Calu3 (cell line): Measurements from ENCODE around the gene TRAK1. TPM values are rescaled to one million over a fixed set of nuclear protein-coding genes. Genes with fewer than 3 reads are reported as not detected.

Experiments used
- Bru-seq: library from RNA; stranded (reverse); fragments of 400-500 nt; gene quantifications from one replicate; lab custom pipeline; 2021; lab: Mats Ljungman, UMichigan
- BruChase-seq, 2 experiments: library from RNA; stranded (reverse); fragments of 400-500 nt; gene quantifications; one replicate each; lab custom pipeline; 2021; lab: Mats Ljungman, UMichigan
- BruUV-seq: library from RNA; stranded (reverse); fragments of 400-500 nt; replicated peaks from 2 replicates; lab custom pipeline; 2021; lab: Mats Ljungman, UMichigan
- CTCF ChIA-PET: fragments of 300-600 bp; sonication (Branson Sonifier 250); formaldehyde crosslinking; loops from one replicate; lab custom pipeline; 2022; ENCODE audit warnings: antibody characterized with exemption; lab: Charles Lee
- DNase-seq: peaks from one replicate; pipeline ENCODE4 v3.0.0; 2022
- H3K27ac Mint-ChIP-seq: one replicate; pipeline ENCODE4 v1.8.0; 2022; ENCODE audit warnings: mixed read lengths; ENCODE audit not compliant: unreplicated experiment
- H3K27me3 Mint-ChIP-seq: one replicate; pipeline ENCODE4 v1.8.0; 2022; ENCODE audit warnings: mixed read lengths; ENCODE audit not compliant: unreplicated experiment
- H3K36me3 Mint-ChIP-seq: one replicate; pipeline ENCODE4 v1.8.0; 2022; ENCODE audit warnings: mild to moderate bottlenecking, moderate library complexity, mixed read lengths; ENCODE audit not compliant: insufficient read depth, unreplicated experiment
- H3K4me1 Mint-ChIP-seq: one replicate; pipeline ENCODE4 v1.8.0; 2022; ENCODE audit warnings: mild to moderate bottlenecking, low read depth, mixed read lengths; ENCODE audit not compliant: unreplicated experiment
- H3K4me3 Mint-ChIP-seq: one replicate; pipeline ENCODE4 v1.8.0; 2022; ENCODE audit warnings: mild to moderate bottlenecking, low read depth, moderate library complexity, mixed read lengths; ENCODE audit not compliant: unreplicated experiment
- H3K9me3 Mint-ChIP-seq: one replicate; pipeline ENCODE4 v1.8.0; 2022; ENCODE audit warnings: low read depth, mixed read lengths; ENCODE audit not compliant: unreplicated experiment
- intact Hi-C: fragments of 100-400 bp; cut with micrococcal nuclease; formaldehyde crosslinking; loops from one replicate; pipeline ENCODE4 v1.10.0; 2022; ENCODE audit not compliant: unreplicated experiment
- long read RNA-seq: library from polyadenylated mRNA; stranded (forward); transcript quantifications from one replicate; pipeline ENCODE4 v2.0.0, GENCODE V29; 2022
- total RNA-seq: library from RNA; stranded (reverse); gene quantifications from 2 replicates; pipeline ENCODE4 v1.2.3, GENCODE V29; 2022
- TF ChIP-seq, protein P1 (sequence below): fragments of 200-600 bp; IDR thresholded peaks from one replicate; pipeline ENCODE4 v1.8.0; 2022; ENCODE audit warnings: antibody characterized with exemption; ENCODE audit not compliant: unreplicated experiment

TRAK1 gene, protein sequence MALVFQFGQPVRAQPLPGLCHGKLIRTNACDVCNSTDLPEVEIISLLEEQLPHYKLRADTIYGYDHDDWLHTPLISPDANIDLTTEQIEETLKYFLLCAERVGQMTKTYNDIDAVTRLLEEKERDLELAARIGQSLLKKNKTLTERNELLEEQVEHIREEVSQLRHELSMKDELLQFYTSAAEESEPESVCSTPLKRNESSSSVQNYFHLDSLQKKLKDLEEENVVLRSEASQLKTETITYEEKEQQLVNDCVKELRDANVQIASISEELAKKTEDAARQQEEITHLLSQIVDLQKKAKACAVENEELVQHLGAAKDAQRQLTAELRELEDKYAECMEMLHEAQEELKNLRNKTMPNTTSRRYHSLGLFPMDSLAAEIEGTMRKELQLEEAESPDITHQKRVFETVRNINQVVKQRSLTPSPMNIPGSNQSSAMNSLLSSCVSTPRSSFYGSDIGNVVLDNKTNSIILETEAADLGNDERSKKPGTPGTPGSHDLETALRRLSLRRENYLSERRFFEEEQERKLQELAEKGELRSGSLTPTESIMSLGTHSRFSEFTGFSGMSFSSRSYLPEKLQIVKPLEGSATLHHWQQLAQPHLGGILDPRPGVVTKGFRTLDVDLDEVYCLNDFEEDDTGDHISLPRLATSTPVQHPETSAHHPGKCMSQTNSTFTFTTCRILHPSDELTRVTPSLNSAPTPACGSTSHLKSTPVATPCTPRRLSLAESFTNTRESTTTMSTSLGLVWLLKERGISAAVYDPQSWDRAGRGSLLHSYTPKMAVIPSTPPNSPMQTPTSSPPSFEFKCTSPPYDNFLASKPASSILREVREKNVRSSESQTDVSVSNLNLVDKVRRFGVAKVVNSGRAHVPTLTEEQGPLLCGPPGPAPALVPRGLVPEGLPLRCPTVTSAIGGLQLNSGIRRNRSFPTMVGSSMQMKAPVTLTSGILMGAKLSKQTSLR
- 89.9 and 108 TPM in 2 replicates for total RNA-seq
- Bru-seq, nascent RNA: percentile 82 among the genes with signal in this experiment
- percentile 83 among the genes with signal in this experiment for BruChase-seq, experiment 1, labeled RNA remaining after a 6-hour chase
- BruChase-seq, experiment 2, labeled RNA remaining after a 2-hour chase: percentile 81 among the genes with signal in this experiment
- long read RNA-seq, full-length matches to known transcripts: 5 of 58 reads
- long read RNA-seq, partial matches to known transcripts: 29 of 58 reads
- long read RNA-seq, other reads (novel, unspliced or antisense): 24 of 58 reads

DNA sequence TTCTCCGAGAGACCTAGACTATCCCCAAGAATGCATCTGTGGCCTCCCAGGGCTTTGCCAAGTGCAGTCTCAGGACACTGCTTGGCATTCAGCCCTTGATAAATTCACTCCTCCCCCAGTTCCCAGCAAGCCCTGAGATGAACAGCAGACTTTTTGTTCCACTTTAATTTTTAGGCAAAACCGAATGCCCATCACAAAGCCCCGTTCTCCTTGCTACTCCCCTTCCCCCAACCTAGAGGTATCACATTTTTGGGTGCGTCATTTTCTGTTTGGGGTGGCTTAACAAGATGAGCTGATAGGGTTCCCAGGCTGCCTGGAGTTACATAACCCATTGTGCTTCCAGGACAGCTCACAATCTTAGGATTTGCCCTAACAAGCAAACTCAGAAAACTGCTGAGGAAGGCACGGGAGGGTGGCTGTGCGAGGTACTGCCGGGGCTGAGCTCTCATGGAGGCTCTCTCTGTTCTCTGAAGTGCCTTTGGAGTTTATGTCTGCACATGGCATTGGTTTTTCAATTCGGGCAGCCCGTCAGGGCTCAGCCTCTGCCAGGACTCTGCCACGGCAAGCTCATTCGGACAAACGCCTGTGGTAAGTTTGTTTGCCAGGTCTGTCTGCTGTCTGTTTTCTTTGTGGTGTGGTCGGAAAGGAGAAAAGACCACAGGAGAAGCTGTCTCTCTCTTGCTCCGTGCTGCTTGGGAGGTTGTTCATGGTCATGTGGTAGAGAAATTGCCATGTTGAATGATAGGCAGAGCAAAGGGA, at the start of gene TRAK1:
Gene TRAK1 (plus strand): TSS at position 385 of the 759 bp plus-strand sequence. CDS start 113 bp downstream, at position 498.
- Mint-ChIP-seq H3K27me3 (no peaks in the 10 kb centered on the region), H3K27ac (no peak within 1 kb of the TSS), H3K36me3 (no peaks in the 10 kb centered on the region), H3K9me3 (no peaks in the 10 kb centered on the region), H3K4me3 (no peak within 1 kb of the TSS), H3K4me1 (no peaks in the 10 kb centered on the region)
- CTCF ChIA-PET: no interaction called here
- TF ChIP-seq, protein P1, sequence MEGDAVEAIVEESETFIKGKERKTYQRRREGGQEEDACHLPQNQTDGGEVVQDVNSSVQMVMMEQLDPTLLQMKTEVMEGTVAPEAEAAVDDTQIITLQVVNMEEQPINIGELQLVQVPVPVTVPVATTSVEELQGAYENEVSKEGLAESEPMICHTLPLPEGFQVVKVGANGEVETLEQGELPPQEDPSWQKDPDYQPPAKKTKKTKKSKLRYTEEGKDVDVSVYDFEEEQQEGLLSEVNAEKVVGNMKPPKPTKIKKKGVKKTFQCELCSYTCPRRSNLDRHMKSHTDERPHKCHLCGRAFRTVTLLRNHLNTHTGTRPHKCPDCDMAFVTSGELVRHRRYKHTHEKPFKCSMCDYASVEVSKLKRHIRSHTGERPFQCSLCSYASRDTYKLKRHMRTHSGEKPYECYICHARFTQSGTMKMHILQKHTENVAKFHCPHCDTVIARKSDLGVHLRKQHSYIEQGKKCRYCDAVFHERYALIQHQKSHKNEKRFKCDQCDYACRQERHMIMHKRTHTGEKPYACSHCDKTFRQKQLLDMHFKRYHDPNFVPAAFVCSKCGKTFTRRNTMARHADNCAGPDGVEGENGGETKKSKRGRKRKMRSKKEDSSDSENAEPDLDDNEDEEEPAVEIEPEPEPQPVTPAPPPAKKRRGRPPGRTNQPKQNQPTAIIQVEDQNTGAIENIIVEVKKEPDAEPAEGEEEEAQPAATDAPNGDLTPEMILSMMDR: no peak
- DNase-seq: no peak
- no TSS peak for BruUV-seq
- intact Hi-C loops: no loop called here

DNA sequence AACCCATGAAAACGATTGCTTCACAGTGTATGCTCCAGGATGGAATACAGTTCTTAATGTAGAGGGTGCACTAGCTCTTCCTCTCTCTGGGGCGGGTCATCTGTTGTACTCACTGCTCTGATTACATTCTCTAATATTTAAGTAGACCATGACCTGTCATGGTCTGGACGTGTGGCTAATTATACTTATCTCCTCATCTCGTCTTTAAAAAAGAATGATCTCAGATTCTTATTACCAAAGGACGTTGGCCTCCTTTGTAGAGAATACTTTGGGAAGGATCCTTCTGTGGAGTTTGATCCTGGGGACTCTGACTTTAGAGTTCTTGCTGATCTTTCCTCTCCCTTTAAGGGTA, 48.4 kb upstream of the TRAK1 start:
- CTCF ChIA-PET: no interaction called here
- TF ChIP-seq, protein P1: no peak
- Mint-ChIP-seq H3K4me3 (no peak overlapping the region), H3K4me1 (peaks cover 14% of the 10 kb centered on the region), H3K9me3 (no peaks in the 10 kb centered on the region), H3K27me3 (no peaks in the 10 kb centered on the region), H3K36me3 (peaks cover under 1% of the 10 kb centered on the region), H3K27ac (no peak overlapping the region)
- no peak for DNase-seq
- intact Hi-C loops: no loop called here
- BruUV-seq: no TSS peak

DNA sequence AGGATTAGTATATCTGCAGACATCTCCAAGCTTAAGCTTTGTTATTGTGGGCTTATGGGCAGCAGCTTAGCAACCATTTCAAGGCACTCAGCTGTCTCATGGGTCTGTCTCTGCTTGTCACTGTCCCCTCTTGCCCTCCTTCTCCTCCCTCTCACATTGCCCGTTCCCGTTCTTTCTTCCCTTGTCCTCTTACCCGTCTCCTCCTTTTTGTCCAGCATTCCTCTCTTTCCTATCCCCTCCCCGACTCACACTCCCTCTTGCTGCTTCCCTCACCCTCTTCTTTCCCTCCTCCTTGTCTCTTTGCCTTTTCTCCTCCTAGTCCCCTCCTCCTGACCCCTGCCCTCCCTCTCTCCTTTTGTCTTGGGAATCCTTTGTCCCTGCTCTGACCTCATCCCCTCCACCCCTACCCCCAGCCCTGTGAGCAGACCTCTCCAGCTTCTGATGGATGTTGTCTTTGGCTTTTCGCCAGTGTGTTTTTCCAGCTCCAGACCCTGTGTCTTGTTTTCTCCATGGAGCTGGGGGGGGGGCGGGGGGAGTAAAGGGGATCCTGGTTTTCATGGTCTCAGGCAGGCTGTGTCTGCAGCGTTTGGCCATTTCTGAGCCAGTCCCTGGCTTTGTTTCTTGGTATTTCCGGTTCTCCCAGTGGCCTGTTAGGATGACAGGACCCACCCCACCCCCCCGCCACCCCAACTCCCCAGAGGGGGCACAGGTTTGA, 47.9 kb upstream of the TRAK1 start:
- BruUV-seq: no TSS peak
- DNase-seq: no peak
- intact Hi-C loops: no loop called here

More for the DNA sequence above, 47.9 kb upstream of the TRAK1 start:
- no peaks in the 10 kb centered on the region for H3K27me3 Mint-ChIP-seq
- H3K36me3 Mint-ChIP-seq: no peaks in the 10 kb centered on the region
- H3K9me3 Mint-ChIP-seq: no peaks in the 10 kb centered on the region
- no peak overlapping the region for H3K27ac Mint-ChIP-seq
- H3K4me3 Mint-ChIP-seq: no peak overlapping the region
- CTCF ChIA-PET: no interaction called here
- H3K4me1 Mint-ChIP-seq: peaks cover 12% of the 10 kb centered on the region
- TF ChIP-seq, protein P1: no peak
